HAP-1 (cell line): ENCODE data around the gene ELP2.

Experiments
- DNase-seq, 2 experiments: peaks; one replicate each; pipeline ENCODE4 v3.0.0-alpha.2; 2016 to 2020; ENCODE audit warnings: low spot score in 2 of 2
- H3K27me3 ChIP-seq: fragments of 250-450 bp; sonication (Bioruptor Pico); 2 replicates; pipeline ENCODE4 v1.5.1; 2020; ENCODE audit warnings: low read depth, mild to moderate bottlenecking, moderate library complexity
- H3K36me3 ChIP-seq: fragments of 250-450 bp; sonication (Bioruptor Pico); replicated peaks from 2 replicates; pipeline ENCODE4 v1.5.1; 2020; ENCODE audit warnings: mild to moderate bottlenecking
- H3K4me1 ChIP-seq: fragments of 250-450 bp; sonication (Bioruptor Pico); 2 replicates; pipeline ENCODE4 v1.5.1; 2020; ENCODE audit warnings: mild to moderate bottlenecking
- H3K4me3 ChIP-seq: fragments of 250-450 bp; sonication (Bioruptor Pico); 2 replicates; pipeline ENCODE4 v1.5.1; 2020; ENCODE audit warnings: mild to moderate bottlenecking, moderate library complexity
- H3K9me3 ChIP-seq: fragments of 250-450 bp; sonication (Bioruptor Pico); 2 replicates; pipeline ENCODE4 v1.5.1; 2020; ENCODE audit warnings: mild to moderate bottlenecking, moderate library complexity
- in situ Hi-C: fragments of 300-500 bp; cut with MboI; formaldehyde crosslinking; loops from 3 replicates; pipeline ENCODE4 v1.14.3; 2020; ENCODE audit warnings: low sequenced_read_pairs, inconsistent platforms, mixed read lengths

Gene ELP2

GRCh38 chr18:36214811-36215210 is 85.1 kb downstream of the ELP2 start:
- Histone ChIP-seq H3K4me1 (no peaks in the 10 kb centered on the region), H3K9me3 (no peaks in the 10 kb centered on the region), H3K4me3 (no peak overlapping the region), H3K36me3 (no peaks in the 10 kb centered on the region), H3K27me3 (no peaks in the 10 kb centered on the region)
- no peak for DNase-seq
- in situ Hi-C loops: no loop called here

- H3K4me1 ChIP-seq: no peaks in the 10 kb centered on the region
- no peak for DNase-seq
- no peak overlapping the region for H3K4me3 ChIP-seq
- no peaks in the 10 kb centered on the region for H3K9me3 ChIP-seq
- in situ Hi-C loops: no loop called here
- H3K36me3 ChIP-seq: no peaks in the 10 kb centered on the region
- no peaks in the 10 kb centered on the region for H3K27me3 ChIP-seq
Measured at GRCh38 chr18:36215577-36215976, 85.9 kb downstream of the ELP2 start.

DNA sequence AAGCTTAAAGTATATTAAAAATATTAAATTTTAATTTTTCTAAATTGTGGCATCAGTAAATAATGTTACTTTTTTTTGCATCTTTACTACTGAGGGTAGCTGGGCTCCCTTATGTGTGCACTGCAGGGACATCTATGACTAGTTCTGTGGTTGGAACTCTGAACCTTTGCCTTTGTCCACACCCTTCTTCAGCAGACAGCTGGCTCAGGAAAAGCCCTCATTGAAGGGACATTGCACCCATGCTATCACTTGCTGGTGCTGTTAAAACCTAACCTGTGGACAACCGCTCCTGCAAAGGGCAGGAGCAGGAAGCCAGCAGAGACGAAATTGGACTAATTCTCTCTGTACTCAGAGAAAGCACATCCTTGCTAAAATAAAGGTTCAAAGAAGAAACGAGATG is 87.6 kb downstream of the ELP2 start:
- DNase-seq: no peak
- Histone ChIP-seq H3K9me3 (no peaks in the 10 kb centered on the region), H3K4me1 (no peaks in the 10 kb centered on the region), H3K4me3 (no peak overlapping the region), H3K36me3 (no peaks in the 10 kb centered on the region), H3K27me3 (no peaks in the 10 kb centered on the region)
- in situ Hi-C loops: no loop called here

GRCh38 chr18:36229188-36229587 is 99.5 kb downstream of the ELP2 start:
- in situ Hi-C loops: no loop called here
- Histone ChIP-seq H3K36me3 (no peaks in the 10 kb centered on the region), H3K4me1 (no peaks in the 10 kb centered on the region), H3K27me3 (no peaks in the 10 kb centered on the region), H3K9me3 (no peaks in the 10 kb centered on the region), H3K4me3 (no peak overlapping the region)
- no peak for DNase-seq
